Measurements from ENCODE around the gene ACCSL.

ACCSL gene

GRCh38 chr11:44083433-44083832 lies 35.7 kb downstream of the ACCSL start:
- H3K27ac Mint-ChIP-seq: no peak overlapping the region
- H3K27me3 Mint-ChIP-seq: no peaks in the 10 kb centered on the region
- no peaks in the 10 kb centered on the region for H3K4me1 Mint-ChIP-seq (ENCODE audit: low read depth)
- intact Hi-C loops (cut with micrococcal nuclease): no loop called here
- H3K9me3 Mint-ChIP-seq: peaks cover 9% of the 10 kb centered on the region
- no peak overlapping the region for H3K4me3 Mint-ChIP-seq
- H3K36me3 Mint-ChIP-seq (ENCODE audit: low read depth): peaks cover 22% of the 10 kb centered on the region

GRCh38 chr11:44083906-44084305 lies 36.1 kb downstream of the ACCSL start:
- H3K36me3 Mint-ChIP-seq (ENCODE audit: low read depth): peaks cover 26% of the 10 kb centered on the region
- H3K4me1 Mint-ChIP-seq (ENCODE audit: low read depth): no peaks in the 10 kb centered on the region
- no peaks in the 10 kb centered on the region for H3K27me3 Mint-ChIP-seq
- no peak overlapping the region for H3K27ac Mint-ChIP-seq
- no peak overlapping the region for H3K4me3 Mint-ChIP-seq
- peaks cover 9% of the 10 kb centered on the region for H3K9me3 Mint-ChIP-seq
- intact Hi-C loops (cut with micrococcal nuclease): no loop called here

GRCh38 chr11:44085330-44085729 lies 37.5 kb downstream of the ACCSL start:
- H3K9me3 Mint-ChIP-seq: peaks cover 9% of the 10 kb centered on the region
- H3K27ac Mint-ChIP-seq: no peak overlapping the region
- intact Hi-C loops (cut with micrococcal nuclease): no loop called here
- H3K4me1 Mint-ChIP-seq (ENCODE audit: low read depth): no peaks in the 10 kb centered on the region
- H3K27me3 Mint-ChIP-seq: no peaks in the 10 kb centered on the region
- H3K36me3 Mint-ChIP-seq (ENCODE audit: low read depth): peaks cover 30% of the 10 kb centered on the region
- no peak overlapping the region for H3K4me3 Mint-ChIP-seq

GRCh38 chr11:44088377-44088776 lies 40.6 kb downstream of the ACCSL start:
- Mint-ChIP-seq H3K4me1 (ENCODE audit: low read depth) (no peaks in the 10 kb centered on the region), H3K4me3 (no peak overlapping the region), H3K9me3 (peaks cover 9% of the 10 kb centered on the region), H3K27me3 (no peaks in the 10 kb centered on the region), H3K36me3 (ENCODE audit: low read depth) (peaks cover 16% of the 10 kb centered on the region), H3K27ac (no peak overlapping the region)
- intact Hi-C loops (cut with micrococcal nuclease): no loop called here

GRCh38 chr11:44088871-44089270 lies 41.1 kb downstream of the ACCSL start:
- no peak overlapping the region for H3K4me3 Mint-ChIP-seq
- H3K27me3 Mint-ChIP-seq: no peaks in the 10 kb centered on the region
- H3K4me1 Mint-ChIP-seq (ENCODE audit: low read depth): no peaks in the 10 kb centered on the region
- peaks cover 11% of the 10 kb centered on the region for H3K36me3 Mint-ChIP-seq (ENCODE audit: low read depth)
- intact Hi-C loops (cut with micrococcal nuclease): no loop called here
- H3K27ac Mint-ChIP-seq: no peak overlapping the region
- H3K9me3 Mint-ChIP-seq: peaks cover 9% of the 10 kb centered on the region

GRCh38 chr11:44090539-44090938 lies 42.8 kb downstream of the ACCSL start:
- H3K27ac Mint-ChIP-seq: no peak overlapping the region
- peaks cover 5% of the 10 kb centered on the region for H3K9me3 Mint-ChIP-seq
- intact Hi-C loops (cut with micrococcal nuclease): no loop called here
- peaks cover 3% of the 10 kb centered on the region for H3K27me3 Mint-ChIP-seq
- no peak overlapping the region for H3K4me3 Mint-ChIP-seq
- no peaks in the 10 kb centered on the region for H3K4me1 Mint-ChIP-seq (ENCODE audit: low read depth)
- H3K36me3 Mint-ChIP-seq (ENCODE audit: low read depth): peaks cover 9% of the 10 kb centered on the region

GRCh38 chr11:44094260-44094868 lies 46.6 kb downstream of the ACCSL start:
- no peak overlapping the region for H3K27ac Mint-ChIP-seq
- intact Hi-C loops (cut with micrococcal nuclease): loop anchor here (2.0 kb wide), 2 partner anchors 28 to 444 kb away; partner anchors contain the start of gene ACCS
- H3K36me3 Mint-ChIP-seq (ENCODE audit: low read depth): no peaks in the 10 kb centered on the region
- no peaks in the 10 kb centered on the region for H3K9me3 Mint-ChIP-seq
- H3K4me3 Mint-ChIP-seq: no peak overlapping the region
- H3K27me3 Mint-ChIP-seq: peaks cover 6% of the 10 kb centered on the region
- peaks cover 6% of the 10 kb centered on the region for H3K4me1 Mint-ChIP-seq (ENCODE audit: low read depth)

GRCh38 chr11:44095506-44096359 lies 48.0 kb downstream of the ACCSL start, which contains the start of gene EXT2:
Gene EXT2 (plus strand): TSS chr11:44095678. CDS start chr11:44107713, 12,035 bp downstream.
- Mint-ChIP-seq H3K4me1 (ENCODE audit: low read depth) (peaks cover 6% of the 10 kb centered on the region), H3K9me3 (no peaks in the 10 kb centered on the region), H3K4me3 (peak within 1 kb of the TSS; percentile 80), H3K27me3 (peaks cover 6% of the 10 kb centered on the region), H3K27ac (no peak within 1 kb of the TSS), H3K36me3 (ENCODE audit: low read depth) (no peaks in the 10 kb centered on the region)
- intact Hi-C loops (cut with micrococcal nuclease): loop anchor here (2.0 kb wide), 2 partner anchors 29 to 443 kb away; partner anchors contain the start of gene ACCS

GRCh38 chr11:44096360-44097185 lies 48.8 kb downstream of the ACCSL start:
- Mint-ChIP-seq H3K9me3 (no peaks in the 10 kb centered on the region), H3K36me3 (ENCODE audit: low read depth) (no peaks in the 10 kb centered on the region), H3K4me3 (peak overlapping the region; percentile 80), H3K4me1 (ENCODE audit: low read depth) (peaks cover 6% of the 10 kb centered on the region), H3K27ac (no peak overlapping the region), H3K27me3 (peaks cover 6% of the 10 kb centered on the region)
- intact Hi-C loops (cut with micrococcal nuclease): no loop called here

- H3K4me1 Mint-ChIP-seq (ENCODE audit: low read depth): peaks cover 12% of the 10 kb centered on the region
- H3K27me3 Mint-ChIP-seq: peaks cover 6% of the 10 kb centered on the region
- no peaks in the 10 kb centered on the region for H3K36me3 Mint-ChIP-seq (ENCODE audit: low read depth)
- no peak overlapping the region for H3K27ac Mint-ChIP-seq
- intact Hi-C loops (cut with micrococcal nuclease): no loop called here
- no peak overlapping the region for H3K4me3 Mint-ChIP-seq
- H3K9me3 Mint-ChIP-seq: no peaks in the 10 kb centered on the region
Observed at GRCh38 chr11:44097821-44098220, 50.0 kb downstream of the ACCSL start.

GRCh38 chr11:44101098-44101497 lies 53.3 kb downstream of the ACCSL start:
- Mint-ChIP-seq H3K27ac (no peak overlapping the region), H3K27me3 (peaks cover 2% of the 10 kb centered on the region), H3K9me3 (no peaks in the 10 kb centered on the region), H3K36me3 (ENCODE audit: low read depth) (no peaks in the 10 kb centered on the region), H3K4me1 (ENCODE audit: low read depth) (peaks cover 13% of the 10 kb centered on the region), H3K4me3 (no peak overlapping the region)
- intact Hi-C loops (cut with micrococcal nuclease): no loop called here

GRCh38 chr11:44104481-44105294 lies 56.9 kb downstream of the ACCSL start:
- Mint-ChIP-seq H3K27me3 (no peaks in the 10 kb centered on the region), H3K27ac (no peak overlapping the region), H3K36me3 (ENCODE audit: low read depth) (peaks cover 19% of the 10 kb centered on the region), H3K4me3 (no peak overlapping the region), H3K4me1 (ENCODE audit: low read depth) (peaks cover 8% of the 10 kb centered on the region), H3K9me3 (no peaks in the 10 kb centered on the region)
- intact Hi-C loops (cut with micrococcal nuclease): no loop called here

- Mint-ChIP-seq H3K27me3 (no peaks in the 10 kb centered on the region), H3K9me3 (no peaks in the 10 kb centered on the region), H3K4me1 (ENCODE audit: low read depth) (peaks cover 7% of the 10 kb centered on the region), H3K27ac (no peak overlapping the region), H3K4me3 (no peak overlapping the region), H3K36me3 (ENCODE audit: low read depth) (peaks cover 42% of the 10 kb centered on the region)
- intact Hi-C loops (cut with micrococcal nuclease): no loop called here
Observed at GRCh38 chr11:44108260-44108659, 60.5 kb downstream of the ACCSL start.
